ENCODE results near the gene SLC24A3.

Gene SLC24A3

DNA sequence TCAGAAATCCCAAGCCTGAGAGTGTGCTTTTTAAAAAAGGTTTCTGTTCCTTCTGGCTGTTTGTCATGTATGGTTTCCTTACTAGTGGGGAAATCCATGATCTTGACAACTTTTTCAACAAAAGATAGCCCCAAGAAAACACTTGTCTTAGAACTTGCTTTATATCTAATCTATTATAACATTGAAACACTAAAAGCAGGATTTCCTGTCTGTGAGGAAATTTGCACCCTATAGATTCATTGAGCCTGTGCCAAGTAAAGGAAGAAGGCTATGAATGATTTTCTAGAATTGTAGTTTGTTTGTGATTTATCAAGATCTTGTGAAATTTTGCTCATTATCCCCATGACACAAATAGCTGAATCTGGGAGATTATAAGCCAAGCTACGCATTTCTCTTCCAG lies 307.0 kb downstream of the SLC24A3 start:
- no peak for DNase-seq

GRCh38 chr20:19520261-19520660 lies 307.8 kb downstream of the SLC24A3 start:
- no peak overlapping the region for H3K27ac ChIP-seq (ENCODE audit: insufficient read depth, low read length, poor library complexity, severe bottlenecking)
- no peaks in the 10 kb centered on the region for H3K36me3 ChIP-seq (ENCODE audit: control insufficient read depth, insufficient read depth, low read length)
- DNase-seq: no peak
- no peaks in the 10 kb centered on the region for H3K9me3 ChIP-seq (ENCODE audit: control insufficient read depth, low read length)
- no peak overlapping the region for H3K4me3 ChIP-seq (ENCODE audit: insufficient read depth, low read depth, low read length, poor library complexity, severe bottlenecking)
- no peaks in the 10 kb centered on the region for H3K27me3 ChIP-seq (replicated peaks; ENCODE audit: control insufficient read depth, insufficient read depth, low read length, poor library complexity, severe bottlenecking)
- H3K4me1 ChIP-seq (ENCODE audit: control insufficient read depth, insufficient read depth, low read length, poor library complexity, severe bottlenecking): no peaks in the 10 kb centered on the region

More for the DNA sequence above, 307.0 kb downstream of the SLC24A3 start:
- H3K9me3 ChIP-seq (ENCODE audit: control insufficient read depth, low read length): no peaks in the 10 kb centered on the region
- no peaks in the 10 kb centered on the region for H3K36me3 ChIP-seq (ENCODE audit: control insufficient read depth, insufficient read depth, low read length)
- H3K27ac ChIP-seq (ENCODE audit: insufficient read depth, low read length, poor library complexity, severe bottlenecking): no peak overlapping the region
- H3K27me3 ChIP-seq (replicated peaks; ENCODE audit: control insufficient read depth, insufficient read depth, low read length, poor library complexity, severe bottlenecking): no peaks in the 10 kb centered on the region
- H3K4me3 ChIP-seq (ENCODE audit: insufficient read depth, low read depth, low read length, poor library complexity, severe bottlenecking): no peak overlapping the region
- H3K4me1 ChIP-seq (ENCODE audit: control insufficient read depth, insufficient read depth, low read length, poor library complexity, severe bottlenecking): no peaks in the 10 kb centered on the region

- H3K27me3 ChIP-seq (replicated peaks; ENCODE audit: control insufficient read depth, insufficient read depth, low read length, poor library complexity, severe bottlenecking): no peaks in the 10 kb centered on the region
- no peak overlapping the region for H3K4me3 ChIP-seq (ENCODE audit: insufficient read depth, low read depth, low read length, poor library complexity, severe bottlenecking)
- no peak overlapping the region for H3K27ac ChIP-seq (ENCODE audit: insufficient read depth, low read length, poor library complexity, severe bottlenecking)
- H3K36me3 ChIP-seq (ENCODE audit: control insufficient read depth, insufficient read depth, low read length): no peaks in the 10 kb centered on the region
- no peaks in the 10 kb centered on the region for H3K9me3 ChIP-seq (ENCODE audit: control insufficient read depth, low read length)
- DNase-seq: no peak
- H3K4me1 ChIP-seq (ENCODE audit: control insufficient read depth, insufficient read depth, low read length, poor library complexity, severe bottlenecking): no peaks in the 10 kb centered on the region
Observed at GRCh38 chr20:19522071-19522801, 309.8 kb downstream of the SLC24A3 start.

DNA sequence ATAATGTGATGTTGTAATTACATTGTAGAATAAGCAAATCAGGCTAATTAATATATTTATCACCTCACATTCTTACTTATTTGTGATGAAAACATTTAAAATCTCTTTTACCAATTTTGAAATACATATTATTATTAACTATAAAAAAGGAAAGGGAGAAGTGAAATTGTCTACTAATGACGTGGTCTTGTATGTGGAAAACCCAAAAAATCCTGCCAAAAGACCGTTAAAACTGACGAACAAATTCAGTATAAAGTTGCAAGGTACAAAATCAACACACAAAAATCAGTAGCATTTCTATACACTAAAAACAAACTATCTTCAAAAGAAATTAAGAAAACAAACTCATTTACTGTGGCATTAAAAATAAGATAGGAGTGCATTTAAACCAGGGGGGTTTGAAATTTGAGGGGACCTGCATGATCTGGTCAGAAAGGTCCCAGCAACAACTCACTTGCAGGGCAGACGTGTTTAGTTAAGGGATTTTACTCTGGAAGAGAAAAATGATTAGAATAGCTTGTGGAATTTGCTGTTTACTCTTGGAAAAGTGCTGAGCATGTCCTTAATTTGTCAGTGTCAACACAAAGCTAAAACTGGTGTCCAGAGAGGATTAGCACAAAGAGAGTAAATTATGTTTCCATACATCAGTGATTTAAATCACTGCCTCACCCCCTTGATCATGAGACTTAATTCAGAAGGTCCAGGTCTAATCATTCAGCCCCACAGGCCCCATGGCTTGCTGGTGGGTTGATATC lies 310.6 kb downstream of the SLC24A3 start:
- Histone ChIP-seq H3K9me3 (ENCODE audit: control insufficient read depth, low read length) (no peaks in the 10 kb centered on the region), H3K27me3 (replicated peaks; ENCODE audit: control insufficient read depth, insufficient read depth, low read length, poor library complexity, severe bottlenecking) (no peaks in the 10 kb centered on the region), H3K4me1 (ENCODE audit: control insufficient read depth, insufficient read depth, low read length, poor library complexity, severe bottlenecking) (no peaks in the 10 kb centered on the region), H3K4me3 (ENCODE audit: insufficient read depth, low read depth, low read length, poor library complexity, severe bottlenecking) (no peak overlapping the region), H3K36me3 (ENCODE audit: control insufficient read depth, insufficient read depth, low read length) (no peaks in the 10 kb centered on the region), H3K27ac (ENCODE audit: insufficient read depth, low read length, poor library complexity, severe bottlenecking) (no peak overlapping the region)
- no peak for DNase-seq

DNA sequence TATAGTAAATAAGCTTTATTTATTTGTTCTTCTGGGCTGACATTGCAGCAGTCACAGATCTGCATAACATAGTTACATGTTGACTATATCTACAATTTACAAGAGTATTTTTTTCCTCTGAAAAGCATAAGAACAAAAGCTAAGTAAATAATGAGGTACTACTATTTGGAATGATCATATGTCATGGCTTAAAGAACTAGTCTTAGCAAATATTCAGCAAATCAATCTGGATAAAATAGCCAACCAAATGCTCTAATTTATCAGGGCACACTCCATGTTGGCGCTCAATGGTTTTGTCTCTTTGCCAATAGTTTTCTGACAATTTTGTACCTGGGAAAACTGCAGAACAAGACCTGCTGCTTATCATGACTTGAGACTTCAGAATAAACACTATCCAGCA lies 312.2 kb downstream of the SLC24A3 start:
- Histone ChIP-seq H3K27ac (ENCODE audit: insufficient read depth, low read length, poor library complexity, severe bottlenecking) (no peak overlapping the region), H3K9me3 (ENCODE audit: control insufficient read depth, low read length) (no peaks in the 10 kb centered on the region), H3K27me3 (replicated peaks; ENCODE audit: control insufficient read depth, insufficient read depth, low read length, poor library complexity, severe bottlenecking) (no peaks in the 10 kb centered on the region), H3K36me3 (ENCODE audit: control insufficient read depth, insufficient read depth, low read length) (no peaks in the 10 kb centered on the region), H3K4me1 (ENCODE audit: control insufficient read depth, insufficient read depth, low read length, poor library complexity, severe bottlenecking) (no peaks in the 10 kb centered on the region), H3K4me3 (ENCODE audit: insufficient read depth, low read depth, low read length, poor library complexity, severe bottlenecking) (no peak overlapping the region)
- no peak for DNase-seq

DNA sequence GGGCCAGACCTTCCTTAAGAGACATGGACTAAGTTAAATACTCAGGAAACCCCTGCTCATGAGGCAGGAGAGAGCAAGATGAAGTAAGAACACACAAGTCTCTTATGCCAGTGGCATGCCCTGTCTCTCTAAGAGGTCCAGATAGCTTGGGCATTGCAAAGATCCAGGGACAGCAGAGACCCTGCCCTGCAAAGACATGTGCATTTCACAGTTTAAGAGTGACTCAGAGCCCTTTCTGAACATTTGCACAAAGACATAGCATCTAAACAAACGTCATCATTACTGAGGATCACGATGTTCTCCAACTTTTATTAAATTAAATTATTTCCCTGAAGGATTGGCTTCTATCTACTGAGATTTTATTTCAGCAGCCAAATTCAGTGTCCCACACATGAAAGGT lies 315.1 kb downstream of the SLC24A3 start:
- DNase-seq: no peak
- H3K36me3 ChIP-seq (ENCODE audit: control insufficient read depth, insufficient read depth, low read length): no peaks in the 10 kb centered on the region
- no peaks in the 10 kb centered on the region for H3K9me3 ChIP-seq (ENCODE audit: control insufficient read depth, low read length)
- H3K27ac ChIP-seq (ENCODE audit: insufficient read depth, low read length, poor library complexity, severe bottlenecking): no peak overlapping the region
- no peak overlapping the region for H3K4me3 ChIP-seq (ENCODE audit: insufficient read depth, low read depth, low read length, poor library complexity, severe bottlenecking)
- no peaks in the 10 kb centered on the region for H3K27me3 ChIP-seq (replicated peaks; ENCODE audit: control insufficient read depth, insufficient read depth, low read length, poor library complexity, severe bottlenecking)
- H3K4me1 ChIP-seq (ENCODE audit: control insufficient read depth, insufficient read depth, low read length, poor library complexity, severe bottlenecking): no peaks in the 10 kb centered on the region

- no peak overlapping the region for H3K4me3 ChIP-seq (ENCODE audit: insufficient read depth, low read depth, low read length, poor library complexity, severe bottlenecking)
- no peak for DNase-seq
- H3K27me3 ChIP-seq (replicated peaks; ENCODE audit: control insufficient read depth, insufficient read depth, low read length, poor library complexity, severe bottlenecking): no peaks in the 10 kb centered on the region
- no peaks in the 10 kb centered on the region for H3K9me3 ChIP-seq (ENCODE audit: control insufficient read depth, low read length)
- no peaks in the 10 kb centered on the region for H3K4me1 ChIP-seq (ENCODE audit: control insufficient read depth, insufficient read depth, low read length, poor library complexity, severe bottlenecking)
- H3K36me3 ChIP-seq (ENCODE audit: control insufficient read depth, insufficient read depth, low read length): no peaks in the 10 kb centered on the region
- no peak overlapping the region for H3K27ac ChIP-seq (ENCODE audit: insufficient read depth, low read length, poor library complexity, severe bottlenecking)
Observed at GRCh38 chr20:19528286-19529030, 316.0 kb downstream of the SLC24A3 start.

DNA sequence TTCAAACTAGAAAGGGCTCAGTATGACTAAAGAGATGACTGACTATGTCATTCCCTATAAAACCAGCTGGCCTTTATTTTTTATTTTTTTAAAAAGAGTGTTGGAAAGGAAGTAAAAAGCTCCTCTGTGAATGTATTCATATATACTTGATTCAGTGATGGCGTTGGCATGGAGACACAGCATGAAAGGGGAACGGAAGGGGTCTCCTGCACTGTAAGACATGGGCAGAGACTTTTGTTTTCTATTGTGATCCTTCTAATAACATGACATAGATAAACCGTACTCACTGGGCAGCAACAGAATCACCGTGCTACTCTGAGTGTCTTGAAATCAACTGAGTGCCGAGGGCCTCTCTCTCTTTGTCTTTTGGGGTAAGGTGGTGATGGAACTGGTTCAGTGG lies 317.6 kb downstream of the SLC24A3 start:
- no peaks in the 10 kb centered on the region for H3K27me3 ChIP-seq (replicated peaks; ENCODE audit: control insufficient read depth, insufficient read depth, low read length, poor library complexity, severe bottlenecking)
- no peak overlapping the region for H3K27ac ChIP-seq (ENCODE audit: insufficient read depth, low read length, poor library complexity, severe bottlenecking)
- DNase-seq: no peak
- H3K36me3 ChIP-seq (ENCODE audit: control insufficient read depth, insufficient read depth, low read length): no peaks in the 10 kb centered on the region
- H3K4me1 ChIP-seq (ENCODE audit: control insufficient read depth, insufficient read depth, low read length, poor library complexity, severe bottlenecking): no peaks in the 10 kb centered on the region
- no peak overlapping the region for H3K4me3 ChIP-seq (ENCODE audit: insufficient read depth, low read depth, low read length, poor library complexity, severe bottlenecking)
- H3K9me3 ChIP-seq (ENCODE audit: control insufficient read depth, low read length): no peaks in the 10 kb centered on the region

DNA sequence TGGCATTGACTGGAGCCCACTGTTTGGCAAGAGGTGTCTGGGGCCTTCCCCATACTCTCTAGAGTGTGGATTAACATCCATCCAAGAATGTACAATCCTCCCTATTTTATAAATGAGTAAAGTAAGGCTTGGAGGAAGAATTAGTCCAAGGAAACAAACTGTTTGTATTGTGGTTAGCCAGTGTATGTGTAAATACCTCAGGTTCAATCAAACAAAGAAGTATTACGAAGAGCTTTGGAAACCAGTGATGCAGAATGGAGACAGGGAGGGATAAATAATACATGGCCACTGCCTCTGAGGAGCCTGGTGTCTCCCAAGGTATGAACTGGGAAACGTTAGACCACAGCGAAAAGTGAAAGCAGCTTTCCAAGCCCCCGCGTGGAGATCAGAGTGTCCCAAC lies 319.0 kb downstream of the SLC24A3 start:
- no peak overlapping the region for H3K27ac ChIP-seq (ENCODE audit: insufficient read depth, low read length, poor library complexity, severe bottlenecking)
- no peaks in the 10 kb centered on the region for H3K27me3 ChIP-seq (replicated peaks; ENCODE audit: control insufficient read depth, insufficient read depth, low read length, poor library complexity, severe bottlenecking)
- H3K4me3 ChIP-seq (ENCODE audit: insufficient read depth, low read depth, low read length, poor library complexity, severe bottlenecking): no peak overlapping the region
- no peaks in the 10 kb centered on the region for H3K9me3 ChIP-seq (ENCODE audit: control insufficient read depth, low read length)
- no peak for DNase-seq
- no peaks in the 10 kb centered on the region for H3K36me3 ChIP-seq (ENCODE audit: control insufficient read depth, insufficient read depth, low read length)
- H3K4me1 ChIP-seq (ENCODE audit: control insufficient read depth, insufficient read depth, low read length, poor library complexity, severe bottlenecking): no peaks in the 10 kb centered on the region

- Histone ChIP-seq H3K4me3 (ENCODE audit: insufficient read depth, low read depth, low read length, poor library complexity, severe bottlenecking) (no peak overlapping the region), H3K4me1 (ENCODE audit: control insufficient read depth, insufficient read depth, low read length, poor library complexity, severe bottlenecking) (no peaks in the 10 kb centered on the region), H3K9me3 (ENCODE audit: control insufficient read depth, low read length) (no peaks in the 10 kb centered on the region), H3K36me3 (ENCODE audit: control insufficient read depth, insufficient read depth, low read length) (no peaks in the 10 kb centered on the region), H3K27me3 (replicated peaks; ENCODE audit: control insufficient read depth, insufficient read depth, low read length, poor library complexity, severe bottlenecking) (no peaks in the 10 kb centered on the region), H3K27ac (ENCODE audit: insufficient read depth, low read length, poor library complexity, severe bottlenecking) (no peak overlapping the region)
- DNase-seq: no peak
Observed at GRCh38 chr20:19538556-19538955, 326.1 kb downstream of the SLC24A3 start.
